ENCODE measurements around the gene AK4. TPM values are rescaled to one million over a fixed set of nuclear protein-coding genes. Genes with fewer than 3 reads are reported as not detected.

AK4 gene
- total and polyA plus RNA-seq, 4 donors: 52.3 to 106 (median 59.3) TPM

- no peaks in the 10 kb centered on the region for H3K4me1 ChIP-seq (ENCODE audit: control insufficient read depth in 4 of 4, insufficient read depth in 4 of 4, low read length in 3 of 4)
- H3K4me3 ChIP-seq (ENCODE audit: low read depth in 1 of 3, low read length in 3 of 3): no peak overlapping the region
- H3K36me3 ChIP-seq (ENCODE audit: control insufficient read depth in 4 of 4, insufficient read depth in 3 of 4, low read depth in 1 of 4, low read length in 3 of 4): peaks cover 0 to 17% (median 8%) of the 10 kb centered on the region in 4 donors
- 95% methylated on average over 3 of the region's 3 CpGs for WGBS
- no peak for DNase-seq (ENCODE audit: low spot score)
- no peak overlapping the region for H3K27ac ChIP-seq (ENCODE audit: low read depth in 1 of 2, low read length in 2 of 2)
- H3K9me3 ChIP-seq (ENCODE audit: control insufficient read depth in 4 of 4, low read length in 3 of 4): no peaks in the 10 kb centered on the region
- no peak overlapping the region for H3K9ac ChIP-seq (ENCODE audit: low read depth in 1 of 2, low read length in 2 of 2)
- H3K27me3 ChIP-seq (ENCODE audit: control insufficient read depth in 4 of 4, insufficient read depth in 4 of 4, low read length in 3 of 4): no peaks in the 10 kb centered on the region
- TF ChIP-seq MAX (IDR thresholded peaks at IDR 0.05) (no peak), REST (IDR thresholded peaks at IDR 0.05) (no peak), ZBTB33 (IDR thresholded peaks at IDR 0.05) (no peak), NR2F2 (IDR thresholded peaks at IDR 0.05) (no peak)
These were observed 77.2 kb downstream of the AK4 start for GRCh38 chr1:65225179-65225578.

- Histone ChIP-seq H3K36me3 (ENCODE audit: control insufficient read depth in 4 of 4, insufficient read depth in 3 of 4, low read depth in 1 of 4, low read length in 3 of 4) (peaks cover 0 to 12% (median 8%) of the 10 kb centered on the region in 4 donors), H3K27ac (ENCODE audit: low read depth in 1 of 2, low read length in 2 of 2) (no peak overlapping the region), H3K9me3 (ENCODE audit: control insufficient read depth in 4 of 4, low read length in 3 of 4) (no peaks in the 10 kb centered on the region), H3K4me3 (ENCODE audit: low read depth in 1 of 3, low read length in 3 of 3) (no peak overlapping the region), H3K27me3 (ENCODE audit: control insufficient read depth in 4 of 4, insufficient read depth in 4 of 4, low read length in 3 of 4) (no peaks in the 10 kb centered on the region), H3K4me1 (ENCODE audit: control insufficient read depth in 4 of 4, insufficient read depth in 4 of 4, low read length in 3 of 4) (no peaks in the 10 kb centered on the region), H3K9ac (ENCODE audit: low read depth in 1 of 2, low read length in 2 of 2) (no peak overlapping the region)
- TF ChIP-seq MAX (IDR thresholded peaks at IDR 0.05) (no peak), HNF4A (conservative IDR thresholded peaks at IDR 0.05) (no peak), EGR1 (IDR thresholded peaks at IDR 0.05; ENCODE audit: low read depth in 2 of 2) (no peak), ATF3 (IDR thresholded peaks at IDR 0.05) (no peak), ZBTB33 (IDR thresholded peaks at IDR 0.05) (no peak), RXRA (IDR thresholded peaks at IDR 0.05) (no peak), JUND (IDR thresholded peaks at IDR 0.05) (no peak), TAF1 (conservative IDR thresholded peaks at IDR 0.05) (no peak)
- WGBS: 96% methylated on average over 5 of the region's 5 CpGs
- no peak for DNase-seq (ENCODE audit: low spot score)
These were observed 81.2 kb downstream of the AK4 start for GRCh38 chr1:65229201-65229600.
